Measurements from ENCODE around the gene CCNL1. TPM values are rescaled to one million over a fixed set of nuclear protein-coding genes. Genes with fewer than 3 reads are reported as not detected.

The CCNL1 gene
- total and polyA plus RNA-seq, 2 experiments from 2014 or later: 87.6 to 223 TPM

GRCh38 chr3:157157836-157158235 lies 2.1 kb downstream of the CCNL1 start:
- H3K36me3 ChIP-seq: peaks cover 53% of the 10 kb centered on the region
- H3K4me1 ChIP-seq (ENCODE audit: low read depth): peaks cover 53% of the 10 kb centered on the region
- no peak for TF ChIP-seq CTCF (IDR thresholded peaks at IDR 0.05; ENCODE audit: low read depth, low read length)
- no peak for DNase-seq (ENCODE audit: low read depth in 1 of 2, low spot score in 1 of 2)
- H3K4me3 ChIP-seq: peak overlapping the region; percentile 93
- no peak overlapping the region for H3K27ac ChIP-seq
- no peaks in the 10 kb centered on the region for H3K27me3 ChIP-seq
- no peaks in the 10 kb centered on the region for H3K9me3 ChIP-seq (ENCODE audit: low read depth)

GRCh38 chr3:157156837-157157635 lies 2.9 kb downstream of the CCNL1 start:
- Histone ChIP-seq H3K27me3 (no peaks in the 10 kb centered on the region), H3K4me3 (peak overlapping the region; percentile 93), H3K27ac (no peak overlapping the region), H3K9me3 (ENCODE audit: low read depth) (no peaks in the 10 kb centered on the region), H3K4me1 (ENCODE audit: low read depth) (peaks cover 53% of the 10 kb centered on the region), H3K36me3 (peaks cover 61% of the 10 kb centered on the region)
- no peak for DNase-seq (ENCODE audit: low read depth in 1 of 2, low spot score in 1 of 2)
- TF ChIP-seq CTCF (IDR thresholded peaks at IDR 0.05; ENCODE audit: low read depth, low read length): no peak

- peaks cover 48% of the 10 kb centered on the region for H3K4me1 ChIP-seq (ENCODE audit: low read depth)
- H3K4me3 ChIP-seq: peak overlapping the region; percentile 23
- H3K27me3 ChIP-seq: no peaks in the 10 kb centered on the region
- H3K9me3 ChIP-seq (ENCODE audit: low read depth): no peaks in the 10 kb centered on the region
- no peak overlapping the region for H3K27ac ChIP-seq
- no peak for DNase-seq (ENCODE audit: low read depth in 1 of 2, low spot score in 1 of 2)
- peaks cover 76% of the 10 kb centered on the region for H3K36me3 ChIP-seq
- TF ChIP-seq CTCF (IDR thresholded peaks at IDR 0.05; ENCODE audit: low read depth, low read length): no peak
Observed at GRCh38 chr3:157155591-157155990, 4.4 kb downstream of the CCNL1 start.

GRCh38 chr3:157154563-157155330 lies 5.2 kb downstream of the CCNL1 start:
- TF ChIP-seq CTCF (IDR thresholded peaks at IDR 0.05; ENCODE audit: low read depth, low read length): no peak
- H3K4me1 ChIP-seq (ENCODE audit: low read depth): peaks cover 48% of the 10 kb centered on the region
- H3K9me3 ChIP-seq (ENCODE audit: low read depth): no peaks in the 10 kb centered on the region
- no peak for DNase-seq (ENCODE audit: low read depth in 1 of 2, low spot score in 1 of 2)
- peak overlapping the region; percentile 11 for H3K27ac ChIP-seq
- peak overlapping the region; percentile 23 for H3K4me3 ChIP-seq
- peaks cover 84% of the 10 kb centered on the region for H3K36me3 ChIP-seq
- no peaks in the 10 kb centered on the region for H3K27me3 ChIP-seq

- Histone ChIP-seq H3K36me3 (peaks cover 93% of the 10 kb centered on the region), H3K27ac (no peak overlapping the region), H3K9me3 (ENCODE audit: low read depth) (no peaks in the 10 kb centered on the region), H3K4me3 (no peak overlapping the region), H3K4me1 (ENCODE audit: low read depth) (peaks cover 38% of the 10 kb centered on the region), H3K27me3 (no peaks in the 10 kb centered on the region)
- DNase-seq (ENCODE audit: low read depth in 1 of 2, low spot score in 1 of 2): no peak
- no peak for TF ChIP-seq CTCF (IDR thresholded peaks at IDR 0.05; ENCODE audit: low read depth, low read length)
Observed at GRCh38 chr3:157152930-157153329, 7.0 kb downstream of the CCNL1 start.
